ENCODE results near the gene COG5. TPM values are rescaled to one million over a fixed set of nuclear protein-coding genes. Genes with fewer than 3 reads are reported as not detected.

COG5 gene
- total and polyA plus RNA-seq, 2 of the 8 experiments (the other 6 are each of a cell fraction or from before 2014, with no cell fraction given), result 10.5 to 28.1 TPM

GRCh38 chr7:107207459-107207858 is 356.3 kb downstream of the COG5 start:
- H3K23me2 ChIP-seq (ENCODE audit: low read depth, low read length), result no peaks in the 10 kb centered on the region
- no peak overlapping the region for H4K91ac ChIP-seq (replicated peaks; ENCODE audit: insufficient read length, low read length)
- no peak overlapping the region for H2BK20ac ChIP-seq (ENCODE audit: low read length)
- H3K27me3 ChIP-seq (replicated peaks in 1 of 4; ENCODE audit: control insufficient read depth in 3 of 4, extremely low read depth in 1 of 4, insufficient read depth in 3 of 4, low read length in 3 of 4), result no peaks in the 10 kb centered on the region
- H3K4ac ChIP-seq (replicated peaks; ENCODE audit: insufficient read length, low read depth, low read length), result no peak overlapping the region
- H4K8ac ChIP-seq (ENCODE audit: extremely low read depth, insufficient read depth, low read length), result no peak overlapping the region
- DNase-seq (ENCODE audit: low read depth in 1 of 2, low spot score in 2 of 2), result no peak
- H2BK15ac ChIP-seq (ENCODE audit: low read length), result no peak overlapping the region
- H3K79me2 ChIP-seq (ENCODE audit: control insufficient read depth in 1 of 2, insufficient read depth in 2 of 2, low read length in 2 of 2), result no peaks in the 10 kb centered on the region
- peaks cover 0 to 23% (median 2%) of the 10 kb centered on the region in 4 experiments; a peak in 5 of 8 replicates for H3K36me3 ChIP-seq (ENCODE audit: control insufficient read depth in 2 of 4, insufficient read depth in 4 of 4, low read length in 3 of 4)
- H3K79me1 ChIP-seq (ENCODE audit: low read depth, low read length), result no peaks in the 10 kb centered on the region
- 88% methylated on average over 5 of the region's 5 CpGs; no CpG with 5 or more reads in 1 of the 2 experiments for WGBS, 2 experiments (ENCODE audit: extremely low coverage in 1 of 2, insufficient coverage in 1 of 2, insufficient read length in 1 of 2, insufficient replicate concordance in 2 of 2, low coverage in 1 of 2, low lambda C conversion rate in 2 of 2, missing lambda C conversion rate in 1 of 2)
- H3K27ac ChIP-seq (ENCODE audit: low read depth, low read length), result no peak overlapping the region
- no peaks in the 10 kb centered on the region for H3K9me3 ChIP-seq (ENCODE audit: insufficient read depth in 2 of 2, low read depth in 1 of 2, low read length in 1 of 2)
- no peak overlapping the region for H3K14ac ChIP-seq (ENCODE audit: insufficient read length)
- H4K5ac ChIP-seq (ENCODE audit: insufficient read length, low read depth, low read length), result no peak overlapping the region
- no peak for FAIRE-seq
- no peak overlapping the region for H2BK120ac ChIP-seq (replicated peaks; ENCODE audit: low read depth, low read length)
- H2AFZ ChIP-seq (ENCODE audit: low read length), result no peak overlapping the region
- H3K4me1 ChIP-seq (replicated peaks in 1 of 4; ENCODE audit: control insufficient read depth in 3 of 4, insufficient read depth in 4 of 4, low read length in 3 of 4), result no peaks in the 10 kb centered on the region
- POLR2A ChIA-PET (ENCODE audit: partially characterized antibody), result no interaction called here
- H2BK5ac ChIP-seq (ENCODE audit: low read depth, low read length), result no peak overlapping the region
- H4K20me1 ChIP-seq (replicated peaks in 1 of 2; ENCODE audit: control insufficient read depth in 1 of 2, insufficient read depth in 2 of 2, low read length in 2 of 2), result peaks cover 0 to 2% of the 10 kb centered on the region in 2 experiments
- H2BK12ac ChIP-seq (ENCODE audit: low read depth, low read length), result no peak overlapping the region
- no peak overlapping the region for H3K56ac ChIP-seq (replicated peaks; ENCODE audit: insufficient read length, low read depth, low read length)
- no peak overlapping the region for H3K23ac ChIP-seq (ENCODE audit: insufficient read length)
- no peak overlapping the region for H3K4me3 ChIP-seq (ENCODE audit: extremely low read depth in 1 of 4, insufficient read depth in 2 of 4, low read depth in 3 of 4, low read length in 4 of 4)
- H2AK5ac ChIP-seq (ENCODE audit: low read depth, low read length), result no peak overlapping the region
- H3K9ac ChIP-seq (replicated peaks in 1 of 4; ENCODE audit: extremely low read depth in 1 of 4, low read depth in 3 of 4, low read length in 3 of 4), result no peak overlapping the region
- no peak overlapping the region for H3K4me2 ChIP-seq (ENCODE audit: insufficient read depth in 1 of 2, low read depth in 2 of 2, low read length in 2 of 2)
- no peak overlapping the region for H3K18ac ChIP-seq (ENCODE audit: extremely low read depth, low read length)
- CTCF ChIA-PET (ENCODE audit: partially characterized antibody), result interaction anchor here (0.6 to 1.9 kb wide), 4 partner anchors 13 to 77 kb away, joined by 3 to 6 read pairs (median 4); no protein-coding TSS in a partner anchor
- TF ChIP-seq RFX5 (IDR thresholded peaks at IDR 0.05; ENCODE audit: borderline replicate concordance, low read depth, low read length) (no peak), CEBPB (IDR thresholded peaks at IDR 0.05; ENCODE audit: low read depth, low read length) (no peak), RXRA (IDR thresholded peaks at IDR 0.05; ENCODE audit: insufficient read depth, low read depth, low read length) (no peak), SP2 (IDR thresholded peaks at IDR 0.05; ENCODE audit: low read length) (no peak)
